Osteoblast (primary cell): Measurements from ENCODE around the gene MT1HL1. TPM values are rescaled to one million over a fixed set of nuclear protein-coding genes. Genes with fewer than 3 reads are reported as not detected.

ENCODE experiments used
- DNase-seq: peaks from one replicate; pipeline ENCODE4 v3.0.0; 2011; ENCODE audit warnings: low spot score, mixed read lengths; ENCODE audit not compliant: insufficient read length; ENCODE audit errors: missing footprints
- H2AFZ ChIP-seq: 2 replicates; pipeline ENCODE4 v1.6.0; 2011; ENCODE audit warnings: mild to moderate bottlenecking, low read length
- H3K27ac ChIP-seq: 2 replicates; pipeline ENCODE4 v1.5.1; 2011; ENCODE audit warnings: mild to moderate bottlenecking, low read depth, low read length, moderate library complexity
- H3K27me3 ChIP-seq: 2 replicates; pipeline ENCODE4 v1.6.0; 2012; ENCODE audit warnings: mild to moderate bottlenecking, control low read depth, inconsistent platforms, low read length, moderate library complexity; ENCODE audit not compliant: insufficient read depth
- H3K36me3 ChIP-seq: 2 replicates; pipeline ENCODE4 v1.5.1; 2011; ENCODE audit warnings: mild to moderate bottlenecking, low read length, control low read depth, moderate library complexity; ENCODE audit not compliant: insufficient read depth
- H3K4me1 ChIP-seq: 2 replicates; pipeline ENCODE4 v1.5.1; 2011; ENCODE audit warnings: mild to moderate bottlenecking, low read length, control low read depth, moderate library complexity; ENCODE audit not compliant: insufficient read depth
- H3K4me2 ChIP-seq: 2 replicates; pipeline ENCODE4 v1.6.0; 2011; ENCODE audit warnings: mild to moderate bottlenecking, low read length; ENCODE audit not compliant: insufficient read depth
- H3K4me3 ChIP-seq: fragments of 200-600 bp; sonication (generic); 3 replicates; pipeline ENCODE4 v1.5.1; 2012; ENCODE audit warnings: mild to moderate bottlenecking, low read length, inconsistent platforms; ENCODE audit not compliant: insufficient read depth
- H3K79me2 ChIP-seq: 2 replicates; pipeline ENCODE4 v1.6.0; 2012; ENCODE audit warnings: mild to moderate bottlenecking, low read length, control low read depth, inconsistent platforms; ENCODE audit not compliant: insufficient read depth
- H3K9me3 ChIP-seq: 2 replicates; pipeline ENCODE4 v1.5.1; 2011; ENCODE audit warnings: low read depth, low read length, control low read depth
- H4K20me1 ChIP-seq: 2 replicates; pipeline ENCODE4 v1.6.0; 2012; ENCODE audit warnings: mild to moderate bottlenecking, low read length, control low read depth; ENCODE audit not compliant: insufficient read depth
- CTCF ChIP-seq: IDR thresholded peaks from 2 replicates; pipeline ENCODE4 v1.5.1; 2011; ENCODE audit warnings: mild to moderate bottlenecking, low read depth, low read length, moderate library complexity; ENCODE audit errors: extremely low read depth
- total RNA-seq: library from RNA; depleted of rRNA; stranded (reverse); fragments of >200 nt; gene quantifications from 2 replicates; pipeline ENCODE4 v1.2.3, GENCODE V29; 2012

The MT1HL1 gene
- total RNA-seq, 1 donor = not detected

GRCh38 chr1:237041795-237042525, 37.7 kb upstream of the MT1HL1 start, which contains the start of gene RYR2:
Gene RYR2 (plus strand): TSS chr1:237042184. CDS start chr1:237042522, 338 bp downstream.
- H3K4me3 ChIP-seq = no peak within 1 kb of the TSS
- DNase-seq = no peak
- H3K36me3 ChIP-seq = no peaks in the 10 kb centered on the region
- no peak within 1 kb of the TSS for H3K27ac ChIP-seq
- no peak within 1 kb of the TSS for H3K4me2 ChIP-seq
- peaks cover 6% of the 10 kb centered on the region for H3K27me3 ChIP-seq
- TF ChIP-seq CTCF = no peak
- no peaks in the 10 kb centered on the region for H3K79me2 ChIP-seq
- no peaks in the 10 kb centered on the region for H3K4me1 ChIP-seq
- H4K20me1 ChIP-seq = no peaks in the 10 kb centered on the region
- H3K9me3 ChIP-seq = no peaks in the 10 kb centered on the region
- no peak within 1 kb of the TSS for H2AFZ ChIP-seq

- Histone ChIP-seq H3K36me3 (no peaks in the 10 kb centered on the region), H2AFZ (no peak overlapping the region), H3K27me3 (peaks cover 6% of the 10 kb centered on the region), H3K4me1 (no peaks in the 10 kb centered on the region), H3K27ac (no peak overlapping the region), H3K79me2 (no peaks in the 10 kb centered on the region), H4K20me1 (no peaks in the 10 kb centered on the region), H3K4me2 (no peak overlapping the region), H3K4me3 (no peak overlapping the region), H3K9me3 (no peaks in the 10 kb centered on the region)
- no peak for DNase-seq
- no peak for TF ChIP-seq CTCF
Observed at GRCh38 chr1:237041461-237041794, 37.2 kb upstream of the MT1HL1 start.

- peak; percentile 80 for DNase-seq
- peaks cover 6% of the 10 kb centered on the region for H3K27me3 ChIP-seq
- H3K79me2 ChIP-seq = no peaks in the 10 kb centered on the region
- H3K4me1 ChIP-seq = no peaks in the 10 kb centered on the region
- H3K36me3 ChIP-seq = no peaks in the 10 kb centered on the region
- H3K4me2 ChIP-seq = no peak overlapping the region
- TF ChIP-seq CTCF = no peak
- H3K4me3 ChIP-seq = no peak overlapping the region
- no peaks in the 10 kb centered on the region for H3K9me3 ChIP-seq
- no peak overlapping the region for H3K27ac ChIP-seq
- H2AFZ ChIP-seq = no peak overlapping the region
- H4K20me1 ChIP-seq = no peaks in the 10 kb centered on the region
Observed at GRCh38 chr1:237040823-237041222, 36.6 kb upstream of the MT1HL1 start.

GRCh38 chr1:237038211-237038610, 34.0 kb upstream of the MT1HL1 start:
- H3K27ac ChIP-seq = no peak overlapping the region
- no peak overlapping the region for H3K4me2 ChIP-seq
- H3K36me3 ChIP-seq = no peaks in the 10 kb centered on the region
- H3K79me2 ChIP-seq = no peaks in the 10 kb centered on the region
- H4K20me1 ChIP-seq = no peaks in the 10 kb centered on the region
- H3K4me1 ChIP-seq = no peaks in the 10 kb centered on the region
- H3K27me3 ChIP-seq = peaks cover 6% of the 10 kb centered on the region
- no peak for DNase-seq
- no peak for TF ChIP-seq CTCF
- H3K9me3 ChIP-seq = peaks cover 5% of the 10 kb centered on the region
- H3K4me3 ChIP-seq = no peak overlapping the region
- no peak overlapping the region for H2AFZ ChIP-seq
